GM04504 (cell line): ENCODE results near the gene MCCC1.
A peak's percentile ranks its signal among the peaks of the same experiment; 100 is the strongest.
"Not testable (repeated sequence)": the region's sequence is repeated elsewhere in the genome, so short reads cannot be mapped to it uniquely, and the experiment has no call there.

Experiments
- DNase-seq: peaks from one replicate; pipeline ENCODE4 v3.0.0-alpha.2; 2012; ENCODE audit warnings: low read depth

Gene MCCC1

GRCh38 chr3:183099026-183099837 is at the start of gene MCCC1:
Gene MCCC1 (minus strand): TSS chr3:183099496. CDS start chr3:183099440, 56 bp downstream.
- DNase-seq = peak; percentile 98

GRCh38 chr3:183148056-183148455 is 48.8 kb upstream of the MCCC1 start:
- DNase-seq = peak; percentile 52

- DNase-seq = no peak
These were observed 45.1 kb upstream of the MCCC1 start for GRCh38 chr3:183144363-183144762.

- DNase-seq = no peak
These were observed 42.9 kb upstream of the MCCC1 start for GRCh38 chr3:183142199-183142598.

GRCh38 chr3:183134844-183135243 is 35.5 kb upstream of the MCCC1 start:
- DNase-seq = no peak

- no peak for DNase-seq
These were observed 33.1 kb upstream of the MCCC1 start for GRCh38 chr3:183132409-183132808.

GRCh38 chr3:183131735-183132134 is 32.4 kb upstream of the MCCC1 start:
- DNase-seq = no peak

GRCh38 chr3:183131186-183131725 is 32.0 kb upstream of the MCCC1 start:
- DNase-seq = no peak

GRCh38 chr3:183129243-183129642 is 29.9 kb upstream of the MCCC1 start:
- no peak for DNase-seq

GRCh38 chr3:183128709-183129108 is 29.4 kb upstream of the MCCC1 start:
- DNase-seq = no peak

- no peak for DNase-seq
These were observed 24.6 kb upstream of the MCCC1 start for GRCh38 chr3:183123891-183124290.

GRCh38 chr3:183122257-183122932 is 23.1 kb upstream of the MCCC1 start:
- DNase-seq = peak; percentile 24

GRCh38 chr3:183120538-183121215 is 21.4 kb upstream of the MCCC1 start:
- DNase-seq = no peak

GRCh38 chr3:183117056-183117455 is 17.8 kb upstream of the MCCC1 start:
- no peak for DNase-seq

- DNase-seq = no peak
These were observed 16.8 kb upstream of the MCCC1 start for GRCh38 chr3:183116025-183116614.

- no peak for DNase-seq
These were observed 15.3 kb upstream of the MCCC1 start for GRCh38 chr3:183114384-183115178.

GRCh38 chr3:183109847-183110246 is 10.6 kb upstream of the MCCC1 start:
- not testable (repeated sequence) for DNase-seq

- no peak for DNase-seq
These were observed 9.2 kb upstream of the MCCC1 start for GRCh38 chr3:183108470-183108869.

GRCh38 chr3:183108001-183108449 is 8.7 kb upstream of the MCCC1 start:
- DNase-seq = no peak

- not testable (repeated sequence) for DNase-seq
These were observed 8.1 kb upstream of the MCCC1 start for GRCh38 chr3:183107372-183107771.

GRCh38 chr3:183106635-183107034 is 7.3 kb upstream of the MCCC1 start:
- no peak for DNase-seq
